ENCODE data around the gene FAM187B.
A peak's percentile ranks its signal among the peaks of the same experiment; 100 is the strongest.
"Not testable (repeated sequence)": the region's sequence is repeated elsewhere in the genome, so short reads cannot be mapped to it uniquely, and the experiment has no call there.

The FAM187B gene

GRCh38 chr19:35223084-35223790, 5.3 kb downstream of the FAM187B start:
- Histone ChIP-seq H4K8ac (ENCODE audit: low read depth, low read length) (no peak overlapping the region), H2BK120ac (ENCODE audit: low read depth, low read length) (no peak overlapping the region), H3K4me2 (ENCODE audit: low read length) (no peak overlapping the region), H3K23ac (ENCODE audit: low read length) (no peak overlapping the region), H4K5ac (ENCODE audit: low read length) (no peak overlapping the region), H3K9ac (ENCODE audit: low read length) (no peak overlapping the region), H3K4me3 (ENCODE audit: low read length) (no peak overlapping the region), H2BK15ac (replicated peaks; ENCODE audit: low read depth) (no peak overlapping the region), H3K4ac (ENCODE audit: low read depth, low read length) (no peak overlapping the region), H3K27me3 (ENCODE audit: insufficient read depth, low read length, poor library complexity) (no peaks in the 10 kb centered on the region), H3K56ac (ENCODE audit: low read length) (no peak overlapping the region), H2BK5ac (ENCODE audit: low read length) (no peak overlapping the region), H3K36me3 (ENCODE audit: control insufficient read depth, insufficient read depth, low read length) (no peaks in the 10 kb centered on the region), H2AK5ac (ENCODE audit: low read length) (no peak overlapping the region), H3K79me1 (ENCODE audit: low read length) (no peaks in the 10 kb centered on the region), H3K27ac (ENCODE audit: low read depth, low read length) (no peak overlapping the region), H3K79me2 (ENCODE audit: control insufficient read depth, insufficient read depth, low read length) (no peaks in the 10 kb centered on the region), H3K18ac (ENCODE audit: low read length) (no peak overlapping the region), H3K4me1 (ENCODE audit: control insufficient read depth, low read depth, low read length) (no peaks in the 10 kb centered on the region)
- WGBS (ENCODE audit: extremely low coverage, insufficient coverage, low lambda C conversion rate): no CpG with 5 or more reads among the region's 6 CpGs
- DNase-seq: no peak

DNA sequence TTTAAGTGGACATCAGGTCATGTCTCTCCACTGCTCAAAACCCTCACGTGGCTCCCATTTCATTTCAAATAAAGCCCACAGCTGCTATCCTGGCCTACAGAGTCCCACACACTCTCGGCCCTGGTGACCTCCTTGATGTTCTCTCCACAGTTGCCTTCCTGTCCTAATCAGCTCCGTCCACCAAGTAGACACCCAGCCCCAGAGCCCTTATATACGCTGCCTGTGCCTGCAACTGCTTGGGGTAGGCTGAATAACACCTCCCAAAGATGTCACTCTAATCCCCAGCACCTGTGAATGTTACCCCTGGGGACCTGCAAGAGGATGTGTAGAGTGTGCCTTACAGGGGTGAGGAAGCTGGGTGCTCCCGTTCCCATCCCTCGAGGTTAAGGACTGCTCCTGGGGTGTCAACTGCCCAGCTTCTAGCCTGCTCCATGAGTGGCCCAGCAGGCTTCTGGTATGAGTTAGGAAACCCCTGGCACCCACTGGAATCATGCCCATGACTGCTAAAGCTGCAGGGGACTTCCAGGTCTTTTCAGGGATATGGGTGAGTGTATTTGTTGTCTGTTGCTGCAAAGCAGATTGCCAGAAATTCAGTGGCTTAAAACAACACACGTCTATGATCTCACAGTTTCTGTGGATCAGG, 6.0 kb downstream of the FAM187B start:
- H2BK120ac ChIP-seq (ENCODE audit: low read depth, low read length): no peak overlapping the region
- H3K27ac ChIP-seq (ENCODE audit: low read depth, low read length): no peak overlapping the region
- no peak overlapping the region for H3K18ac ChIP-seq (ENCODE audit: low read length)
- H3K79me2 ChIP-seq (ENCODE audit: control insufficient read depth, insufficient read depth, low read length): no peaks in the 10 kb centered on the region
- DNase-seq: no peak
- no peak overlapping the region for H4K8ac ChIP-seq (ENCODE audit: low read depth, low read length)
- H3K79me1 ChIP-seq (ENCODE audit: low read length): no peaks in the 10 kb centered on the region
- H3K27me3 ChIP-seq (ENCODE audit: insufficient read depth, low read length, poor library complexity): no peaks in the 10 kb centered on the region
- no peak overlapping the region for H4K5ac ChIP-seq (ENCODE audit: low read length)
- H3K36me3 ChIP-seq (ENCODE audit: control insufficient read depth, insufficient read depth, low read length): no peaks in the 10 kb centered on the region
- no peak overlapping the region for H2AK5ac ChIP-seq (ENCODE audit: low read length)
- no peak overlapping the region for H2BK5ac ChIP-seq (ENCODE audit: low read length)
- no peak overlapping the region for H3K4me2 ChIP-seq (ENCODE audit: low read length)
- no CpG with 5 or more reads among the region's 7 CpGs for WGBS (ENCODE audit: extremely low coverage, insufficient coverage, low lambda C conversion rate)
- no peak overlapping the region for H3K56ac ChIP-seq (ENCODE audit: low read length)
- no peak overlapping the region for H3K23ac ChIP-seq (ENCODE audit: low read length)
- H3K4ac ChIP-seq (ENCODE audit: low read depth, low read length): no peak overlapping the region
- no peak overlapping the region for H3K9ac ChIP-seq (ENCODE audit: low read length)
- no peak overlapping the region for H3K4me3 ChIP-seq (ENCODE audit: low read length)
- no peak overlapping the region for H2BK15ac ChIP-seq (replicated peaks; ENCODE audit: low read depth)
- H3K4me1 ChIP-seq (ENCODE audit: control insufficient read depth, low read depth, low read length): no peaks in the 10 kb centered on the region

GRCh38 chr19:35220973-35221590, 7.5 kb downstream of the FAM187B start:
- not testable (repeated sequence) for H3K4me1 ChIP-seq (ENCODE audit: control insufficient read depth, low read depth, low read length); H3K4me3 ChIP-seq (ENCODE audit: low read length); H3K56ac ChIP-seq (ENCODE audit: low read length); H3K4ac ChIP-seq (ENCODE audit: low read depth, low read length); H4K8ac ChIP-seq (ENCODE audit: low read depth, low read length); H3K4me2 ChIP-seq (ENCODE audit: low read length); H2AK5ac ChIP-seq (ENCODE audit: low read length); H3K18ac ChIP-seq (ENCODE audit: low read length); H3K79me2 ChIP-seq (ENCODE audit: control insufficient read depth, insufficient read depth, low read length); H3K27ac ChIP-seq (ENCODE audit: low read depth, low read length); H2BK5ac ChIP-seq (ENCODE audit: low read length); H2BK120ac ChIP-seq (ENCODE audit: low read depth, low read length); H3K36me3 ChIP-seq (ENCODE audit: control insufficient read depth, insufficient read depth, low read length); DNase-seq; H2BK15ac ChIP-seq (replicated peaks; ENCODE audit: low read depth); H3K9ac ChIP-seq (ENCODE audit: low read length); H3K27me3 ChIP-seq (ENCODE audit: insufficient read depth, low read length, poor library complexity); H3K23ac ChIP-seq (ENCODE audit: low read length); H3K79me1 ChIP-seq (ENCODE audit: low read length); H4K5ac ChIP-seq (ENCODE audit: low read length)
- no CpG with 5 or more reads among the region's 4 CpGs for WGBS (ENCODE audit: extremely low coverage, insufficient coverage, low lambda C conversion rate)

DNA sequence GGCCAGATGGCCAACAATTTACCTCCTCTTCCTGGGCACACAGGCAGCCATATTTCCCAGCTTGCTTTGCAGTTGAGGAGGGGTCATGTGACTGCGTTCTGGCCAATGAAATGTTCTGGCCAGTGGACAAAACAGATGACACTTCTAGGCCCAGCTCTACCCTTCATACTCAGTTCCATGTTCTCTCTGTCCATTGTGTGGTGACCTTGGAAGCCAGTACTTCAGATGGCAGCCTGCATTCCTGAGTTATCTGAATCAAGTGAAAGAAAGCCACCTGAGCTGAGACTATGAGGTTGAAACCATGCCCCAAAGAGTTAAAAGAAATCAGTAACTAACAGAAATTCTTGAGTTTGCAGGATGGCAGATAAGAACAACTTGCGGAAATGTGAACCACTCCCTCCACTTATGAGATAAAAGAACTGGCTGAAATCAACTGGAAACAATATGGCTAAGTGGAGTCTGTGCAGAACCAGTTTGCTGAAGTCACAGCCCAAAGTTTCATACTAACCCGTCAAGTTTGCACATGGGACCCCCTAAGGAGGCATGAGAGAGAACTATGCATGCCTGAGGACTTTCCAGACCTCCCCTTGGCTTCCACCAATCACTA, 8.1 kb downstream of the FAM187B start:
- Histone ChIP-seq H3K79me1 (ENCODE audit: low read length) (no peaks in the 10 kb centered on the region), H3K4me1 (ENCODE audit: control insufficient read depth, low read depth, low read length) (no peaks in the 10 kb centered on the region), H3K23ac (ENCODE audit: low read length) (no peak overlapping the region), H3K27ac (ENCODE audit: low read depth, low read length) (no peak overlapping the region), H3K4me3 (ENCODE audit: low read length) (no peak overlapping the region), H3K27me3 (ENCODE audit: insufficient read depth, low read length, poor library complexity) (no peaks in the 10 kb centered on the region), H3K4ac (ENCODE audit: low read depth, low read length) (peak overlapping the region; percentile 88), H3K56ac (ENCODE audit: low read length) (peak overlapping the region; percentile 22), H3K4me2 (ENCODE audit: low read length) (no peak overlapping the region), H3K9ac (ENCODE audit: low read length) (no peak overlapping the region), H3K18ac (ENCODE audit: low read length) (no peak overlapping the region), H2AK5ac (ENCODE audit: low read length) (no peak overlapping the region), H2BK15ac (replicated peaks; ENCODE audit: low read depth) (no peak overlapping the region), H4K8ac (ENCODE audit: low read depth, low read length) (no peak overlapping the region), H2BK120ac (ENCODE audit: low read depth, low read length) (no peak overlapping the region), H3K36me3 (ENCODE audit: control insufficient read depth, insufficient read depth, low read length) (no peaks in the 10 kb centered on the region), H3K79me2 (ENCODE audit: control insufficient read depth, insufficient read depth, low read length) (no peaks in the 10 kb centered on the region), H2BK5ac (ENCODE audit: low read length) (no peak overlapping the region), H4K5ac (ENCODE audit: low read length) (no peak overlapping the region)
- no CpG with 5 or more reads among the region's 3 CpGs for WGBS (ENCODE audit: extremely low coverage, insufficient coverage, low lambda C conversion rate)
- peak; percentile 92 for DNase-seq

DNA sequence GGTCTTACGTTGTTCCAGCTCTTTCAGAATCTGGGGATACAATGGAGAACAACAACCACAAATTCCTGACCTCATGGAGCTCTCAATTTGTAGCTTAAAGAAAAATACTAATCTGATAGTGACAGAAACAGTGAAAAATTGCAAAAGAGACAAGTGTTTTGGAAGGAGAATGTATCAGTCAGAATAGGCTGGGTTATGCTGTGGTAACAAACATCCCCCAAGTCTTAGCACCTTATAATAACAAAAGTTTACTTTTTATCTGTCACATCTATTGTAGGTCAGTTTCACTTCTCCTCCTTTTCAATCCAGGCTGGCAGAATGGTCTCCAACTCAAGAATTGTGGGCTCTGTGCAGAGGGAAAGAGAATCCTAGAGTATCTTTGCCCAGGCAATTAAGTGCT, 9.5 kb downstream of the FAM187B start:
- no peak overlapping the region for H2BK120ac ChIP-seq (ENCODE audit: low read depth, low read length)
- no peak overlapping the region for H3K4me3 ChIP-seq (ENCODE audit: low read length)
- no peak overlapping the region for H3K18ac ChIP-seq (ENCODE audit: low read length)
- no peak overlapping the region for H3K9ac ChIP-seq (ENCODE audit: low read length)
- H3K4me2 ChIP-seq (ENCODE audit: low read length): no peak overlapping the region
- WGBS (ENCODE audit: extremely low coverage, insufficient coverage, low lambda C conversion rate): no CpG with 5 or more reads among the region's 1 CpG
- no peak overlapping the region for H3K27ac ChIP-seq (ENCODE audit: low read depth, low read length)
- no peaks in the 10 kb centered on the region for H3K79me2 ChIP-seq (ENCODE audit: control insufficient read depth, insufficient read depth, low read length)
- no peaks in the 10 kb centered on the region for H3K4me1 ChIP-seq (ENCODE audit: control insufficient read depth, low read depth, low read length)
- no peaks in the 10 kb centered on the region for H3K27me3 ChIP-seq (ENCODE audit: insufficient read depth, low read length, poor library complexity)
- H3K79me1 ChIP-seq (ENCODE audit: low read length): no peaks in the 10 kb centered on the region
- no peak overlapping the region for H2BK15ac ChIP-seq (replicated peaks; ENCODE audit: low read depth)
- no peak overlapping the region for H2BK5ac ChIP-seq (ENCODE audit: low read length)
- no peak overlapping the region for H4K5ac ChIP-seq (ENCODE audit: low read length)
- no peak overlapping the region for H3K4ac ChIP-seq (ENCODE audit: low read depth, low read length)
- no peak overlapping the region for H3K56ac ChIP-seq (ENCODE audit: low read length)
- H3K23ac ChIP-seq (ENCODE audit: low read length): no peak overlapping the region
- DNase-seq: no peak
- H4K8ac ChIP-seq (ENCODE audit: low read depth, low read length): no peak overlapping the region
- no peak overlapping the region for H2AK5ac ChIP-seq (ENCODE audit: low read length)
- no peaks in the 10 kb centered on the region for H3K36me3 ChIP-seq (ENCODE audit: control insufficient read depth, insufficient read depth, low read length)

Measured in mesendoderm (in vitro differentiated cells).